Amniotic epithelial cell (primary cell): ENCODE data around the gene CIAO2B.
"Not testable (repeated sequence)": the region's sequence is repeated elsewhere in the genome, so short reads cannot be mapped to it uniquely, and the experiment has no call there.

Experiments
- DNase-seq: peaks from one replicate; pipeline ENCODE4 v3.0.0-alpha.2; 2010; ENCODE audit warnings: low read depth

CIAO2B gene

GRCh38 chr16:66934138-66934838 lies at the start of gene CIAO2B:
Gene CIAO2B (minus strand): TSS chr16:66934402. CDS start chr16:66934364, 38 bp downstream.
- peak; percentile 73 for DNase-seq

- DNase-seq: no peak
These were observed 48.8 kb upstream of the CIAO2B start for GRCh38 chr16:66983033-66983432.

GRCh38 chr16:66979011-66979717 lies 45.0 kb upstream of the CIAO2B start:
- DNase-seq: no peak

GRCh38 chr16:66977341-66978113 lies 43.3 kb upstream of the CIAO2B start:
- DNase-seq: peak; percentile 83

- peak; percentile 69 for DNase-seq
These were observed 42.5 kb upstream of the CIAO2B start for GRCh38 chr16:66976746-66977145.

- no peak for DNase-seq
These were observed 41.2 kb upstream of the CIAO2B start for GRCh38 chr16:66975302-66975893.

- DNase-seq: not testable (repeated sequence)
These were observed 40.7 kb upstream of the CIAO2B start for GRCh38 chr16:66974932-66975246.

GRCh38 chr16:66974156-66974931 lies 40.1 kb upstream of the CIAO2B start:
- not testable (repeated sequence) for DNase-seq

- no peak for DNase-seq
These were observed 39.5 kb upstream of the CIAO2B start for GRCh38 chr16:66973716-66974115.

- DNase-seq: no peak
These were observed 38.8 kb upstream of the CIAO2B start for GRCh38 chr16:66972983-66973382.

- DNase-seq: peak; percentile 79
These were observed 36.8 kb upstream of the CIAO2B start for GRCh38 chr16:66970775-66971720.

GRCh38 chr16:66968847-66969246 lies 34.6 kb upstream of the CIAO2B start:
- peak; percentile 26 for DNase-seq

- DNase-seq: no peak
These were observed 29.8 kb upstream of the CIAO2B start for GRCh38 chr16:66964049-66964448.

- DNase-seq: no peak
These were observed 27.7 kb upstream of the CIAO2B start for GRCh38 chr16:66961914-66962313.

- peak; percentile 72 for DNase-seq
These were observed 27.0 kb upstream of the CIAO2B start, which contains the start of gene CES3 for GRCh38 chr16:66961065-66961744. Gene CES3 (plus strand): TSS chr16:66961266. CDS start chr16:66961308, 42 bp downstream.

- DNase-seq: no peak
These were observed 26.1 kb upstream of the CIAO2B start for GRCh38 chr16:66960270-66960669.

- no peak for DNase-seq
These were observed 25.5 kb upstream of the CIAO2B start for GRCh38 chr16:66959704-66960161.

GRCh38 chr16:66958857-66959703 lies 24.9 kb upstream of the CIAO2B start:
- no peak for DNase-seq

- DNase-seq: not testable (repeated sequence)
These were observed 21.9 kb upstream of the CIAO2B start for GRCh38 chr16:66956154-66956457.
